Activated CD4-positive, alpha-beta T cell treated with anti-CD3 and anti-CD28 coated beads, Interleukin-2, Interleukin-6, amounts not matched to agents 100 ng/mL and 50 ng/mL, durations not matched to agents 16 hours and 8 hours (primary cell): ENCODE data around the gene S100A4.
A peak's percentile ranks its signal among the peaks of the same experiment; 100 is the strongest.
"Not testable (repeated sequence)": the region's sequence is repeated elsewhere in the genome, so short reads cannot be mapped to it uniquely, and the experiment has no call there.

ENCODE experiments used
- DNase-seq: peaks from one replicate; pipeline ENCODE4 v3.0.0-alpha.2; 2020

The S100A4 gene

DNA sequence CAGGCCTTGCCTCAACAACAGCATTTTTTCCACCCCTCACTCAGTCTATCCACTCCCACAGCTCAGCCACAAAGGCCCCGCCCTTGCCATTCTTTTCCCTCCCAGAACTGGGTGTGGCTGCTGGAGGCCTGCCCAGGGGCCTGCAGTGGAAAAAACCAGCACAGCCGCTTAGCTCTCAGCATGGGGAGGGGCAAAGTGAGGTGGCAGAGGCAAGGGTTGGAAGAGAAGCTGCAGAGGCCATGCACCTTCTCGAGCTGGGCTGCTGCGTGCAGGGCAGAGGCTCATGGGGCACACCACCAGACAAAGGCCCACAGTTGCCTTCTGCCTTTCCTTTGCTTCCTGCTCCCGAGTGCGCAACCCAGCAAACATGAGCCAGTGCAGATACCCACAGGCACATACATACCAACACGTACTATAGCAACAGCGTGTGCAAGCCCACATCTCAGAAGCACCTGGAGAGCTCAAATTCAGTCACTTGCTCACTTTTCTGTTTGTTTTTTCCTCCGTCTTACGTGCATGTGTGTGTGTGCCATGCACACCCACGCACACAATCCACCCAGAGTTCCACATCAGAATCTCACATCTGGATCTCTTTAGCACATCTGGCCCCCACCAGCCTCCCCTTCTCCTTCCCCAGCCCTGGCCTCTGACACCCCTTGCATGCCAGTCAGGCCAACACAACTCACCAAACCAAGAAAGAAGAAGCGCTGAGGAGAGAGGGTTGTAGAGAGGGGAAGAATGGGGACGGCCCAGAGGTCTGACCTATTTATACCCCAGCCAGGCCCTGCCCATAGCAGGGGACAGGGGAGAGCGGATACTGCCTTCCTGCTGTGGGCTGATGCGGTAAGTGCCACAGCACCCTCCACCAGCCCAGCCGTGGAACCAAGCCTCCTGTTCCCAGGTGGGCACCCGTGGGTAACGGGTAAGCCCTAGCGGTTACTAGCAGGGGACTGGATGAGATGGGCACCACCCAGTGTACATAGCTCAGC is at the start of gene S100A4:
TSS of gene S100A4 (minus strand) at position 740 of the 989 bp plus-strand sequence. CDS start 1,012 bp downstream, outside the sequence.
- DNase-seq = peak; percentile 97

DNA sequence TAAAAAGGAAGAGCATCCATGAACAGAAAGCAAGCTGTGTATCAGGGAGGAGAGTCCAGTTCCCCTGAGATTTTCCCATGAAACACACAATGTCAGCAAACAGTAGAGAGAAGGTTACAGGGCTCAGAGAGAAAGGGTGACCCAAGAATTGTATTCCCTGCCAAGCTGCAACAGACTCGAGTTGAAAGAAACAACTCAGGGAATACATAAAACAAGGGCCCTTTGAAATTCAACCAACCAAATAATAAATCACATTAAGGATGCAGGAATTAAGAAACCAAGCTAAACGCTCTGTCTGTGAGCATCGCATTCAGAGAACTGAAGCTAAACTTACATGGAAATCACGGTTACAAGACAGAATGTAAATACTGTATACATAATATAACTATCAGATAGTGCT is 47.1 kb upstream of the S100A4 start:
- DNase-seq = no peak

DNA sequence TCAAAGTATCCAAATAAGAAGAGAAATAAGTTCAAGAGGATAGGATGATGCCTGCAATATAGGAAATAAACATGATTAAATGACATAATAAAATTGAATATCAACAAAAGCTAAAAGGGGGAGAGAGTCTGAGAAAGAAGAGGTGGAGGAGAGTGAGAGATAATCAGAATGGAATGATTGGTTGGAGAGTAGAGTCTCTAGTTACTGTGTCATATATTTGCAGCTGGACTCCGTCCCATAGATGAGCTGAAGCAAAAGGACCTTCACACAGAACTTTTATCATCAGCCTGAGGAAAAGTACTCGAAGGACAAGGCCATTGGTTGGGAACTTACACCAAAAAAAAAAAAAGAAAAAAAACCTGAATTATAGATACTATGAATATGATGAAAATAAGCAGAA is 42.9 kb upstream of the S100A4 start:
- no peak for DNase-seq

DNA sequence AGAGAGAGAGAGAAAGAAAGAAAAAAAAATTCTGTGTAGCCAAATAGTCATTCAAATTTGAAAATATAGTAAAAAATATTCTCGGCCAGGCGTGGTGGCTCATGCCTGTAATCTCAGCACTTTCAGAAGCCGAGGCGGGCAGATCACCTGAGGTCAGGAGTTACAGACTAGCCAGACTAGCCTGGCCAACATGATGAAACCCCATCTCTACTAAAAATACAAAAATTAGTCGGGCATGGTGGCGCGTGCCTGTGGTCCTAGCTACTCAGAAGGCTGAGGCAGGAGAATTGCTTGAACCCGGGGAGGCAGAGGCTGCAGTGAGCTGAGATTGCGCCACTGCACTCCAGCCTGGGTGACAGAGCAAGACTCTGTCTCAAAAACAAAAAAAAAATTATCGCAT is 42.4 kb upstream of the S100A4 start:
- DNase-seq = not testable (repeated sequence)

DNA sequence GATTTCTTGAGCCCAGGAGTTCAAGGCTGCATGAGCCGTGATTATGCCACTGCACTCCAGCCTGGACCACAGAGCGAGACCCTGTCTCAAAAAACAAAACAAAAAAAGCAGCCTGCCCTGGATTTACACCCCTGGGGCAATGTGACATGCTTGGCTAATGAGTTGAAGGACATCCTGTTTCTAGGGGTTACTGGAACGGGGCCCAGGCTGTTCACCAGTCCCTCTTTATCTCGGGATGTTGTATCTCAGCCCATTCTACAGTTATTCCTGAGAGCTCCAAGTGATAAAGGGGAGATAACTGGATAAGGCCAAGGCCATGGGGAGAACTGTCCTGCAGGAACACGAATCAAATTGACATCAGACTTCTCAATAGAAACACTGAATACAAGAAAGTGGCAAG is 41.7 kb upstream of the S100A4 start:
- no peak for DNase-seq

DNA sequence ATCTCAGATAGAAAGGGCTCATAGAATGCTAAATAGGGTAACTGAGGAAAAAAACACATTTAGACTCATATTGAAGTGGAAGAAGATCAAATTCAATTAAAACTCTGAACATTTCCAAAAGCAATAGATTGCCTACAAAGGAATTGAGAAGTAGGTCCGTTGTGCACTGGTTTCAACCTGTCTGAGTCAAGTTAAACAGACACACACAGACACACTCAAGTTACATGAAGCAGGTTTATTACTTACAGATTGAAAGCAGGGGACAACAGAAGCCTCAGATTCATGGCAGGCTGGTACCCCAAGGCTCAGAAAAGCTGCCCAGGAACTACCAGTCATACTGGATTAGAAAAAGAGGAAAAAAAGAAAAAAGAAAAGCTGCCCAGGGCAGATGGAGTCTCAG is 40.7 kb upstream of the S100A4 start:
- no peak for DNase-seq

DNA sequence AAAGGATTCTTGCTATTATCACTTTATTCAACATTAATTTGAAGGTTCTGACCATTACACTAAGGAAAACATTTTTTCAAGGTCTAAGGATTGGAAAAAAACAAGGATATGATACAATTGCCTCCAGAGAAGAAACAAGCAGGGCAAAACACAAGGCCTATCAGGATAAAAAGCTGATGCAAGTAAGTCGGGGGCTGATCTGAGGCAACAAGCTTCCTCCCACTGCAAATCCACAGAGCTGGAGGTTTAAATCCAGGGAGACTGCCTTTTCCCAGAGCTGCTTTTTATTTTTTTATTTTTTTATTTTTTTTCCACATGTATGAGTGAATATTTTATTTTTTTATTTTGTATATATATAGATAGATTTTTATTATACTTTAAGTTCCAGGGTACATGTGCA is 39.4 kb upstream of the S100A4 start:
- DNase-seq = no peak

DNA sequence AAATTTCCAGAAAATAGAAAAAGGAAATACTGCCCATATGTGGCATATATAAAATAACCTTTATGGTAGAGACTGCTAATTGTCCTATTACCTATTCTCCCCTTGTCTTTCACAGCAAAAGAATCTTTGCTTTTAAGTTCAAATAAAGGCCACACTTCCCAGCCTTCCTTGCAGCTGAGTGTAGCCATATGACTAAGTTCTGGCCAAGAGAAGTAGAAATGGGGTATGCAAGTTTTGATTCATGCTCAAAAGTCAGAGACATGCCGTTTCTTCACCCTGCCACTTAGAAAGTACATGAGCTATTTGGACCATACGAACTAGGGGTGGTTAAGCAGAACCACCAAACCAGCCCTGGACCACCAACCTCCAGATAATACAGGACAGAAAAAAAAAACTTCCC is 38.4 kb upstream of the S100A4 start:
- no peak for DNase-seq

DNA sequence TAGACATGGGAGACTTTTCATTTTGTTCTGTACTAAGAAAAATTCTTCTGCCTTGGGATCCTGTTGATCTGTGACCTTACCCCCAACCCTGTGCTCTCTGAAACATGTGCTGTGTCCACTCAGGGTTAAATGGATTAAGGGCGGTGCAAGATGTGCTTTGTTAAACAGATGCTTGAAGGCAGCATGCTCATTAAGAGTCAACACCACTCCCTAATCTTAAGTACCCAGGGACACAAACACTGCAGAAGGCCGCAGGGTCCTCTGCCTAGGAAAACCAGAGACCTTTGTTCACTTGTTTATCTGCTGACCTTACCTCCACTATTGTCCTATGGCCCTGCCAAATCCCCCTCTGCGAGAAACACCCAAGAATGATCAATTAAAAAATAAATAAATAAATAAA is 37.9 kb upstream of the S100A4 start:
- DNase-seq = not testable (repeated sequence)

DNA sequence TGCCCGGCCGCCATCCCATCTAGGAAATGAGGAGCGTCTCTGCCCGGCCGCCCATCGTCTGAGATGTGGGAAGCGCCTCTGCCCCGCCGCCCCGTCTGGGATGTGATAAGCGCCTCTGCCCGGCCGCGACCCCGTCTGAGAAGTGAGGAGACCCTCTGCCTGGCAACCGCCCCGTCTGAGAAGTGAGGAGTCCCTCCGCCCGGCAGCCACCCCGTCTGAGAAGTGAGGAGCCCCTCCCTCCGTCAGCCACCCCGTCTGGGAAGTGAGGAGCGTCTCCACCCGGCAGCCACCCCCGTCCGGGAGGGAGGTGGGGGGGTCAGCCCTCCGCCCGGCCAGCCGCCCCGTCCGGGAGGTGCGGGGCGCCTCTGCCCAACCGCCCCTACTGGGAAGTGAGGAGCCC is 37.2 kb upstream of the S100A4 start:
- DNase-seq = not testable (repeated sequence)

DNA sequence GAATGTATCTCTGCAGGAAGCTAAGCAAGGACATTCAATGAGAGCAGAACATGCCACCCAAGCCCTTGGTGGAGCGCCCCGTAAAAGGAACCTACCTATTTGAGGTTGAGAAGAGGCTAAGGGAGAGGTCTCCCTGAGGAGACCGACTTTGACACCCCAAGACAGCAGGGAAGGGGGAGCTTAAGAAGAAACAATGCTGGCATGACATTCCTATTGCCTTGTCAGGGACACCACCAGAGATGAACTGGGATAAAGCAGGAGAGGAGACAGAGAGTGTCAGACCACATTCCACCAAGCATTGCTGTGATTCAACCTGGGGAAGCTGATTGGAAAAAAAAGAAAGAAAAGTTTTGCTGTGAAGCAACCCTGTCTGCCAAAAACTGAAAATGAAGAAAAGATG is 33.3 kb upstream of the S100A4 start:
- no peak for DNase-seq

DNA sequence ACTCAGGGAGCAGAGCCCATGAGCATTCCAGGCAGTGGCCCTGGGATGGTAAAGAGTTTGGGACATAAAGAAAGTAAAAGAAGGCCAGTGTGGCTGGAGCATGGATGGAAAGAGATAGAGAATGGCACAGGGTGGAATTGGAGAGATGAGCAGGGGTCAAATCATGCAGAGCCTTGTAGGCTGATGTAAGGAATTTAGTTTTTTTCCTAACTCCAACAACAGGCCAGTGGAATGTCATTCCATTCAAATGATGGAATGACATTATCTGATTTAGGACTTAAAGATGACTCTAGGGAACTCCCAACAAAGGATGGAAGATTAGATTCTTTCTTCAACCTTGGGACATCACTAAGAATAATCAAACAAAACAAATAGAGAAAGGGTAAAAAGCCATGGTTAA is 32.9 kb upstream of the S100A4 start:
- no peak for DNase-seq

DNA sequence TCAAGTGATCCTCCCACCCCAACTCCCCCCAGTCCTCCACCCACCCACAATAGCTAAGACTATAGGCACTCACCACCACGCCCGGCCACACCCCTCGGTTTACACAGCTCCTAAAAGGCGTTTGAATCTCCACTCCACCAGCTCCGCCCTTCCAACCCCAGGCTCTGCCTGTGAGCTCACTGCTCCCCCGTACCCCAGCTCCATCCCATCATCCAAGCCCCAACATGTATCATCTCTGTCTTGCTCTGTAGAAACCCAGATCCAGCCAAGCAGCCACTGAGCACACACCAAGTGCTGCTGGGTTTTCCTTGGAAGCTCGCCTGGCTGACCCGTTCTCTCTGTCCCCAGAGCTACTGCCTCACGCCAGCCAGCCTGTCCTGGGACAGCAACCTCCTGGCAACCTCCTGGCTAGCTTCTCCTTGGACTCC is 32.0 kb upstream of the S100A4 start:
- DNase-seq = no peak

DNA sequence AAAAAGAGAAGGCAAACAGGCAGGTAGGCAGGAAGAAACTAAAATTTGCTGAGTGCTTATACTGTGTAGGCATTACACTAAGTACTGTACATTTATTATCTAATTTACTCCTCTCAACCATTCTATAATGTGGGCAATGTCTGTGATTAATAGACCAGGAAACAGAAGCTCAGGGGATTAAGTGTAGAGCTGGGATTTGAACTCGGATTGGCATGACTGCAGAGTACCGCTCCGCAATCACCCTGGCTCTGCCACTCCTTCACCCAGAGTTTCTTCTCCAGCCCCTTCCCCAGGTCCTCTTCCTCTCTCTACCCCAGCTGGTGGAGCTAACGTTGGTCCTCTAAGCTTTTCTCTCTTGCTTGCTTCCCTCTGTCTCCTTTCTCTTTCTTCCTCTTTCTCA is 31.5 kb upstream of the S100A4 start:
- DNase-seq = no peak

DNA sequence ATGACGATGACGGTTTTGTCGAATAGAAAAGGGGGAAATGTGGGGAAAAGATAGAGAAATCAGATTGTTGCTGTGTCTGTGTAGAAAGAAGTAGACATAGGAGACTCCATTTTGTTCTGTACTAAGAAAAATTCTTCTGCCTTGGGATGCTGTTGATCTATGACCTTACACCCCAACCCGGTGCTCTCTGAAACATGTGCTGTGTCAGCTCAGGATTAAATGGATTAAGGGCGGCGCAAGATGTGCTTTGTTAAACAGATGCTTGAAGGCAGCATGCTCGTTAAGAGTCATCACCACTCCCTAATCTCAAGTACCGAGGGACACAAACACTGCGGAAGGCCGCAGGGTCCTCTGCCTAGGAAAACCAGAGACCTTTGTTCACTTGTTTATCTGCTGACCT is 29.9 kb upstream of the S100A4 start:
- DNase-seq = not testable (repeated sequence)

DNA sequence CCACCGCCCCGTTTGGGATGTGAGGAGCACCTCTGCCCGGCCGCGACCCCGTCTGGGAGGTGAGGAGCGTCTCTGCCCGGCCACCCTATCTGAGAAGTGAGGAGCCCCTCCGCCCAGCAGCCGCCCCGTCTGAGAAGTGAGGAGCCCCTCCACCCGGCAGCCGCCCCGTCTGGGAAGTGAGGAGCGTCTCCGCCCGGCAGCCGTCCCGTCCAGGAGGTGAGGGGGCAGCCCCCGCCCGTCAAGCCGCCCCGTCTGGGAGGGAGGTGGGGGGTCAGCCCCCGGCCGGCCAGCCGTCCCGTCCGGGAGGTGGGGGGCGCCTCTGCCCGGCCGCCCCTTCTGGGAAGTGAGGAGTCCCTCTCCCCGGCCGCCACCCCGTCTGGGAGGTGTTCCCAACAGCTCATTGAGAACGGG is 29.5 kb upstream of the S100A4 start:
- DNase-seq = not testable (repeated sequence)

DNA sequence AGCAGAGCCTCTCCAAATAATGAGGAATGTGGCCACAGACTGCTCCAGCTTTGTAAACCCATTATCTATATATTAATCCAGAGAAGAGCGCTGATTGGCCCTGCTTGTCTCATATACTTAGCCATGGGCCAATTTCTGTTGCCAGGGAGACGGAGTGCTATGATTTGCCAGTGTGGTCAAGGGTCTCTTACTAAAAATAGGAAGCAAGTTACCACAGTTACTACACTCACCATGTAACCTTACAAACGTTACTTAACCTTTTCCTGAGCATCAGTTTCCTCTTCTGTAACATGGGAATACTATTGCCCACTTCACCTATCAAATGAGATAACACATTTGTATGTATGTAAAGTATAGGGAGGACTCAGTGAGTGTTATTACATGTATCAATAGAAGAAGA is 27.7 kb upstream of the S100A4 start:
- no peak for DNase-seq

DNA sequence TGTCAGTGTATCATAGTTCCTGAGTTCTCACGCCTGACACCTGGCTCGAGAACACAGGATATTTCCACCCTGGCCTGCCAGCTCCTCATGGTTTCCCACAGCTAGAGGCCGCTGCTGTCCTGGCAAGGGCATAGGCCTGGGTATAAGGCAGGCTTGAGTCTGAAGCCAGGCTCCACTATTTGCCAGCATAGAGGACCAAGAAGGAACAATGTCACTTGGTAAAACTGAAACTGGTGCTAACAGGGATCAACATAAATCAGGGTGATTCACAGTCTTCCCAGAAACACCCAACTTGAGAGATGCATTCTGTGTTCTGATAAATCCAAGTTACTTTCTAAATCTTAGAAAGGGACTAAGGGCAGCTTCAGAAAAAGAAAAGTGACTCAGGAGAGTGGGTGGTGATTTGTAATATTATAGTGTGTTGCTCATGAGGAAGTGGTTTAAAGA is 27.0 kb upstream of the S100A4 start:
- DNase-seq = peak; percentile 83

DNA sequence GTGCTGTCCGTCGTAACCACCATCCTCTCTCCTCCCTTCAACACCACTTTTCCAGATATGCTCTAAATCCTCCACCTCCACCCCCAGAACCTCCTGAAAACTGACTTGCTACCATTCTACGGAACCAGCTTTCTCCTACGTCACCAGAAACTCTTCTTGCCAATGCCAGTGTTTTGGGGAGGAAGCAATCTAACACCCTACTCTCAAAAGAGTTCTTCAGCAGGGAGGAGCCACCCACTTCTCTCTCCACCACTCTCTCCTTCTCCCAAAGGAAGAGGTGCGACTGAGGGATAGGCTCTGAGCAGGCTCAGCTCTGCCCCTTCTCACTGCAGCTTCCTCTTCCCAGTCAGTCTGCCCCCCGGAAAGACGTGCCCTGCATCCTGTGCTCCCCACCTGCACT is 26.1 kb upstream of the S100A4 start:
- DNase-seq = no peak

DNA sequence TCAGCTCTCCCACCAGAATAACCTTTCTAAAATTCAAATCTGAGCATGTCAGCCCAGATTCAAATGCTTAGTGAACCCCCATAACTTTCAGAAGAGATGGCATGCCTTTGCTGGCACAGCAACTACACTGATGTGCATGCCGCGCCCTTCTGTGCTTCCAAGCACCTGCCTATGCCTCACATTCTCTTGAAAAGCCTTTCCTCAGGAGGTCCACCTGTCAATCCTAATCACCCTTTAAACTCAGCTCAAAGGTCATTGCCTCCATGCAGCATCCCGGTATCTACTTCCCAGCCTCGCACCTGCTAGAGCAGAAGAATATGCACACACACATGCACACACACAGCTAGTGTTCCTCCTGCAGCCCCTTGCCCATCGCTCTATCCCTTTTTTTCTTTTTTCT is 25.3 kb upstream of the S100A4 start:
- no peak for DNase-seq

DNA sequence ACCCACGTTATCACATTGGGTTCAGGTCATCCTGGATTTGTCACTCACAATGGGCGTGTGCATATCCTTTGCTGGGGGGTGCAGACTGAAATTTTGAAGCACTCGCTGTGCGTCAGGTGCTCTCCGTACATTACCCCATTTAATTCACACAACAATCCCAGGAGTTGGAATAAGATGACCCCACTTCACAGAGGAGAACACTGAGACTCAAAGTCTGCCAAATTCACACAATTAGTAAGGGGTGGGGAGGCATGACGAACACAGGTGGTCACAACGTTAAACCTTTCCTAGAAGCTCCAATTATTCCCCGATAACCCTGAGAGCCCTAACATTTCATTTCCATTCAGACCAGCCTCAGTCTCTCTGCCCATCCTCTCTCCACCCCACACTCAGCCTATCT is 23.9 kb upstream of the S100A4 start:
- DNase-seq = no peak

DNA sequence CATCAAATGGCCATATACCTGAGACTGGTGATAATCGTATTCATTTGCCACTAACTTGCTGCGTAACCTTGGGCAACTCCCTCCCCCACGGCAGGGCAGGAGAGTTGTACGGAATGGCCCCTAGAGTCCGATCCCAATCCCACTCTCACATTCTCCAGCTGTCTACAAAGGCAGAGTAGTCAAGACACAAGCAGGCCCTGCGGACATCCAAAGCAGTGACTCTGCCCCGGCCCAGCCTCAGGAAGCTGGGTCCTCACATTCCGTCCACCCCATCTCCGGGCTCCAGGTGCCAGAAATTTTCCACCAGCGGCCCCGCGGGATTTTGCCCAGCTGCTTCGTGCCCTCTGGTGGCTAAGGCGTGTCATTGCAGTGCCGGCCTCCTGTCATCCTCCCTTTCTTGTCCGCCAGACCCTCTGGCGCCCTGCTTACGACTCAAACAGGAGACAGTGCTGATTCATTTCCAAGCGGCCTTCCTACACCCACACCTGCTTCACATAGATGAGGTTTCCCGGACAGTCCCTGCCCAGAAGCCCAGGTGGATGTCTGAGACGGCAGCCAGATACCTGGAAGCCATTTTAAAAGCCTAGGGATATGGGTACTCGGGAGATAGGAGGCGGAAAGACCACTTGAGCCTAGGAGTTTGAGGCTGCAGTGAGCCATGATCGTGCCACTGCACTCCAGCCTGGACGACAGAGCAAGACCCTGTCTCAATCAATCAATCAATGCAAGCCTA is 22.9 kb upstream of the S100A4 start:
- peak; percentile 91 for DNase-seq

DNA sequence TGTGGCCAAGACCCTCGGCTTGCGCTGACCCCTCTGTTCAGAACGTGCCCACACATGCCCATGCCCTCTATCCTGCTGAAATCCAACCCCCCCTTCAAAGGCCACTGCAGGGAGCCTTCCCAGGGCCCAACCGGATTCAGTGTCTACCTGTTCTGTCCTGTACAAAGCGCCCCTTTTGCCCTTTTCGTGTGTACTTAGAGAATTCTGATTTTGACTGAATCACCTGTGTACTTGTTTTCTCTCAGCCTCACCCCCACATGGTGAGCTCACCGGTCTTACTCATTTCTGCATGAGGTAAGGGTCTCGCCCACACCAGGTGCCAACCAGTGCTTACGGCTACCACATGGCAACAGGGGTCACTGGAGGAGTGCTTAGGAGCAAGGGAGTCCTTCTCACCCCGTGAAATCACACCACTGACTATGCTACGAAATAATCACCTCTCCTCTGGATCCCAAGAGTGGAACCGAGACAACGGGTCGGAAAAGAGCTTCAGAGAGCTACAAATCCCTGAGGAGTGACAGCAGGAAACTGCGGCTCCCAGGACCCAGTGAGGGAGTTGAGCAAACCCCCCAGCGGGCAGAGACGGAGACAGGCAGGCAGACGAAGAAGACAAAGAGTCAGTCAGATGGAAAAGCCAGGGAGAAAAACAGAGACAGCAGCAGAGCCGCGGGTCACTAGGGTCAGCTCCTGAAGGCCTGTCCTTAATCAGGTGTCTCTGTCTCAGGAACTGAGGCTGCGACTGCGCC is 22.2 kb upstream of the S100A4 start:
- peak; percentile 61 for DNase-seq
